Endothelial cell of umbilical vein (primary cell): ENCODE results near the gene DOLPP1. TPM values are rescaled to one million over a fixed set of nuclear protein-coding genes. Genes with fewer than 3 reads are reported as not detected.
"Not testable (repeated sequence)": the region's sequence is repeated elsewhere in the genome, so short reads cannot be mapped to it uniquely, and the experiment has no call there.

Experiments
- BruUV-seq: library from RNA; stranded (reverse); fragments of 400-500 nt; replicated peaks from 2 replicates; lab custom pipeline; 2021; lab: Mats Ljungman, UMichigan
- CTCF ChIA-PET: fragments of 300-600, 350-600 bp; sonication (Branson Sonifier 250); formaldehyde crosslinking; loops from one replicate; lab custom pipeline; 2021; ENCODE audit warnings: antibody characterized with exemption, inconsistent platforms; lab: Charles Lee
- POLR2A ChIA-PET: fragments of 300-600, 350-600 bp; sonication (Branson Sonifier 250); formaldehyde crosslinking; loops from one replicate; lab custom pipeline; 2021; ENCODE audit warnings: antibody characterized with exemption, inconsistent platforms; lab: Charles Lee
- DNase-seq: peaks from one replicate; pipeline ENCODE4 v3.0.0-alpha.2; 2011; ENCODE audit warnings: low read depth, low spot score
- FAIRE-seq: peaks from 2 replicates; lab custom pipeline; 2011; peaks lifted over from hg19 to GRCh38; lab: Jason Lieb, UNC
- H2AFZ ChIP-seq: 2 replicates; pipeline ENCODE4 v1.6.0; 2012; ENCODE audit warnings: low read depth, low read length, control low read depth, inconsistent platforms
- H3K27ac ChIP-seq: 2 replicates; pipeline ENCODE4 v1.5.1; 2011; ENCODE audit warnings: low read depth, mild to moderate bottlenecking, control low read depth, low read length, moderate library complexity; ENCODE audit not compliant: insufficient read depth
- H3K27me3 ChIP-seq, 2 experiments: 2 replicates each; pipeline versions ENCODE4 v1.6.0 to v1.6.1; 2011; ENCODE audit warnings: low read length in 2 of 2, mixed read lengths in 1 of 2; ENCODE audit not compliant: control insufficient read depth in 2 of 2, insufficient read depth in 2 of 2
- H3K36me3 ChIP-seq, 2 experiments: 2 replicates in 1 of 2; 3 replicates in 1 of 2; pipeline ENCODE4 v1.5.1; 2011; ENCODE audit warnings: low read length in 2 of 2, mild to moderate bottlenecking in 1 of 2, moderate library complexity in 1 of 2; ENCODE audit not compliant: control insufficient read depth in 2 of 2, insufficient read depth in 2 of 2; ENCODE audit errors: extremely low read depth in 1 of 2
- H3K4me1 ChIP-seq: 3 replicates; pipeline ENCODE4 v1.5.1; 2011; ENCODE audit warnings: mild to moderate bottlenecking, low read length; ENCODE audit not compliant: control insufficient read depth, insufficient read depth; ENCODE audit errors: extremely low read depth
- H3K4me2 ChIP-seq: 2 replicates; pipeline ENCODE4 v1.6.1; 2011; ENCODE audit warnings: low read length, control low read depth, mixed read lengths; ENCODE audit not compliant: insufficient read depth
- H3K4me3 ChIP-seq, 3 experiments: fragments of 200-600 bp in 1 of 3; sonication (generic), shearing (Covaris generic) in 1 of 3; replicated peaks in 1 of 3; 2 replicates each; pipeline ENCODE4 v1.5.1; 2011 to 2016; ENCODE audit warnings: control low read depth in 3 of 3, low read length in 3 of 3, mild to moderate bottlenecking in 2 of 3, inconsistent platforms in 1 of 3, low read depth in 1 of 3, moderate library complexity in 1 of 3; ENCODE audit not compliant: insufficient read depth in 1 of 3
- H3K79me2 ChIP-seq: 2 replicates; pipeline ENCODE4 v1.6.0; 2012; ENCODE audit warnings: low read length, inconsistent platforms; ENCODE audit not compliant: control insufficient read depth, insufficient read depth
- H3K9ac ChIP-seq: replicated peaks from 2 replicates; pipeline ENCODE3; 2011; ENCODE audit warnings: low read length, control low read depth; ENCODE audit not compliant: insufficient read depth; ENCODE audit errors: extremely low read depth
- H3K9me1 ChIP-seq: replicated peaks from 3 replicates; pipeline ENCODE4 v1.6.0; 2011; ENCODE audit warnings: mild to moderate bottlenecking, low read length; ENCODE audit not compliant: control insufficient read depth, insufficient read depth; ENCODE audit errors: extremely low read depth
- H3K9me3 ChIP-seq: replicated peaks from 2 replicates; pipeline ENCODE4 v1.5.1; 2012; ENCODE audit warnings: low read length, inconsistent platforms; ENCODE audit not compliant: control insufficient read depth, insufficient read depth
- H4K20me1 ChIP-seq: replicated peaks from 2 replicates; pipeline ENCODE3; 2011; ENCODE audit warnings: mild to moderate bottlenecking, low read length; ENCODE audit not compliant: control insufficient read depth, insufficient read depth; ENCODE audit errors: extremely low read depth
- CTCF ChIP-seq, 2 donors: IDR thresholded peaks; 1 replicate in 1 of 2; 2 replicates in 1 of 2; pipeline ENCODE4 v1.5.1; 2011; ENCODE audit warnings: low read length in 2 of 2, mild to moderate bottlenecking in 2 of 2, moderate library complexity in 2 of 2, control low read depth in 1 of 2, inconsistent platforms in 1 of 2, low read depth in 1 of 2; ENCODE audit not compliant: insufficient read depth in 1 of 2; ENCODE audit errors: extremely low read depth in 1 of 2
- EZH2 ChIP-seq: IDR thresholded peaks from 2 replicates; pipeline ENCODE4 v1.6.1; 2012; ENCODE audit warnings: borderline replicate concordance, low read depth, mild to moderate bottlenecking, moderate library complexity, low read length, inconsistent platforms; ENCODE audit not compliant: severe bottlenecking
- FOS ChIP-seq: IDR thresholded peaks from 2 replicates; pipeline ENCODE4 v1.6.1; 2011; ENCODE audit warnings: mild to moderate bottlenecking, low read length, moderate library complexity, borderline replicate concordance; ENCODE audit not compliant: insufficient read depth
- GATA2 ChIP-seq: IDR thresholded peaks from 2 replicates; pipeline ENCODE4 v1.7.0; 2011; ENCODE audit warnings: low read depth, mild to moderate bottlenecking, moderate library complexity, mixed read lengths, low read length; ENCODE audit not compliant: insufficient read length, insufficient read depth
- JUN ChIP-seq: IDR thresholded peaks from 2 replicates; pipeline ENCODE4 v1.6.1; 2011; ENCODE audit warnings: borderline replicate concordance, low read depth; ENCODE audit not compliant: insufficient read length, insufficient read depth
- MAX ChIP-seq: IDR thresholded peaks from 2 replicates; pipeline ENCODE4 v1.6.1; 2011; ENCODE audit not compliant: insufficient read depth, insufficient read length
- MYC ChIP-seq: IDR thresholded peaks from one replicate; pipeline ENCODE4 v1.6.1; 2011; ENCODE audit warnings: mild to moderate bottlenecking, low read depth, low read length
- POLR2A ChIP-seq: IDR thresholded peaks from 2 replicates; pipeline ENCODE4 v1.6.1; 2012; ENCODE audit warnings: low read depth, mild to moderate bottlenecking, control low read depth, low read length
- POLR2AphosphoS5 ChIP-seq: IDR thresholded peaks from 2 replicates; pipeline ENCODE4 v1.6.1; 2012; ENCODE audit warnings: low read depth, mild to moderate bottlenecking, control low read depth, low read length, moderate library complexity; ENCODE audit not compliant: insufficient read depth
- dilution Hi-C: fragments of 300-500 bp; cut with MboI; formaldehyde crosslinking; loops from one replicate; pipeline ENCODE4 v1.15.0; 2019; ENCODE audit warnings: low sequenced_read_pairs; ENCODE audit not compliant: extremely low pct_ligation_motif_present
- intact Hi-C: fragments of 100-400 bp; cut with micrococcal nuclease; formaldehyde crosslinking; loops from one replicate; pipeline ENCODE4 v1.10.0; 2022
- polyA plus RNA-seq, 4 experiments: library from polyadenylated mRNA; depleted of rRNA in 3 of 4; stranded (reverse) in 3 of 4; unstranded in 1 of 4; fragments of >200 nt; gene quantifications; 2 replicates each; pipeline versions ENCODE4 v1.2.1 to v1.2.3, GENCODE V29; 2011 to 2012; ENCODE audit warnings: missing spikeins in 1 of 4
- total RNA-seq: library from RNA; stranded (reverse); gene quantifications from 2 replicates; pipeline ENCODE4 v1.2.3, GENCODE V29; 2021

DOLPP1 gene
- total and polyA plus RNA-seq, 2 donors (not counting 3 experiments of a cell fraction or from before 2014, with no cell fraction given): 17.7 to 28.3 TPM

- CTCF ChIA-PET: no interaction called here
- H3K79me2 ChIP-seq: peaks cover 12% of the 10 kb centered on the region
- intact Hi-C loops: no loop called here
- no peaks in the 10 kb centered on the region for H3K36me3 ChIP-seq
- H3K27me3 ChIP-seq: no peaks in the 10 kb centered on the region
- H3K4me1 ChIP-seq: peaks cover 11% of the 10 kb centered on the region
- no peak overlapping the region for H3K27ac ChIP-seq
- no peak overlapping the region for H3K4me2 ChIP-seq
- no peak overlapping the region for H2AFZ ChIP-seq
- no peak overlapping the region for H3K9ac ChIP-seq
- DNase-seq: no peak
- H3K9me1 ChIP-seq: no peaks in the 10 kb centered on the region
- BruUV-seq: no TSS peak
- FAIRE-seq: no peak
- dilution Hi-C loops: no loop called here
- no peaks in the 10 kb centered on the region for H3K9me3 ChIP-seq
- no peak overlapping the region for H3K4me3 ChIP-seq
- H4K20me1 ChIP-seq: no peaks in the 10 kb centered on the region
- POLR2A ChIA-PET: no interaction called here
- TF ChIP-seq FOS: no peak
- no peak for TF ChIP-seq JUN
- TF ChIP-seq CTCF (IDR thresholded peaks at IDR 0.05; ENCODE audit: extremely low read depth in 1 of 2, insufficient read depth in 1 of 2, low read depth in 1 of 2, low read length in 2 of 2): no peak
- no peak for TF ChIP-seq GATA2
- TF ChIP-seq POLR2AphosphoS5: no peak
- no peak for TF ChIP-seq EZH2
- TF ChIP-seq MYC: no peak
- no peak for TF ChIP-seq MAX
- TF ChIP-seq POLR2A: no peak
Observed at GRCh38 chr9:129033216-129033615, 47.7 kb upstream of the DOLPP1 start.

- H3K27ac ChIP-seq, H3K9me1 ChIP-seq, BruUV-seq, H3K36me3 ChIP-seq, POLR2A ChIA-PET, H4K20me1 ChIP-seq, FAIRE-seq, dilution Hi-C loops, DNase-seq, H3K27me3 ChIP-seq, H3K9me3 ChIP-seq: not testable (repeated sequence)
- H3K9ac ChIP-seq: peak overlapping the region; percentile 49
- H3K4me3 ChIP-seq: peak overlapping the region in 1 of 3 experiments; percentile 31
- CTCF ChIA-PET: interaction anchor here (0.7 to 1.5 kb wide), 4 partner anchors 8 to 218 kb away, joined by 3 to 5 read pairs (median 4); partner anchors contain the start of genes ENDOG and SH3GLB2
- H3K4me2 ChIP-seq: peak overlapping the region; percentile 82
- peaks cover 12% of the 10 kb centered on the region for H3K79me2 ChIP-seq
- intact Hi-C loops: loop anchor here (1.0 to 5.0 kb wide), 3 partner anchors 8 to 531 kb away; partner anchors contain the start of genes DOLPP1 and SH3GLB2
- peaks cover 11% of the 10 kb centered on the region for H3K4me1 ChIP-seq
- H2AFZ ChIP-seq: peak overlapping the region; percentile 99
Observed at GRCh38 chr9:129035838-129036237, 45.1 kb upstream of the DOLPP1 start.
